ENCODE results near the gene GFOD2. TPM values are rescaled to one million over a fixed set of nuclear protein-coding genes. Genes with fewer than 3 reads are reported as not detected.
A peak's percentile ranks its signal among the peaks of the same experiment; 100 is the strongest.

Gene GFOD2
- total RNA-seq, 1 experiment from 2014 or later, result 23.9 TPM

DNA sequence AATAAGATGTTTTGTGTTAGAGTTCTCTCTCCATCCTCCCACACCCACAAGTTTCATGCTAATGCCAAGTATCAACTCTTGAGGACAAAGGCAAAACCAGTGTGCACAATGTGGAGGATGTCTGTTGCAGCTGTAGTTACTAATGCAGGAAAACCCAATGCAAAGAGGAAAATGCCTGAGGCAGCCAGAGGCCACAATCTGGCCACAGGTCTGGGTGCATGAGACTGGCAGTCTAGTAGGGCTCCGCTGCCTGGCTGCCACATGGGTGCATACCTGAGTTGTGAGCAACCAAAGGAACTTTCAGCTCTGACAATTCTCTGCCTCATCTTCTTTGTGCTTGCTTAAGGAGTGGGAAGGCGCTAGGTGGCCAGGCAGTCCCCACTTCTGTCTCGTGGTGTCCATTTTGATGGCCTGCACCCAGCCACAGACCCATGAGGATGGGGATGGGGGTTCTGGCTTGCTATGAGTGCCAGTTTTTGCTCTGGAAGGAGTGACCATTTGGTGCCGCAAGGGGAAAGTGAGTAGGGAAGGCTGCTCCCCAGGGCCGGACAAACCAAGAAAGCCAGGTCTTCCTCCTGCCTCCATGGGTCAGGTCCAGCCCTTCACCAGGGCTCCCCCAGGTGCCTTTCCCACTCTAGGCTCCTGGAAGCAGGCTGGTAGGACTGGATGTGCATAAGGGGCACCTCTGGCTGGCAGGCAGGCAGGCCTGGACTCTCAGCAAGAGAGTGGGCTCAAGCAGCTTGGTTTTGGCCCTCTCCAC lies 4.2 kb upstream of the GFOD2 start:
- Mint-ChIP-seq H3K4me3 (ENCODE audit: low read depth, unreplicated experiment) (no peak overlapping the region), H3K27ac (ENCODE audit: unreplicated experiment) (no peak overlapping the region), H3K27me3 (ENCODE audit: unreplicated experiment) (no peaks in the 10 kb centered on the region), H3K9me3 (ENCODE audit: low read depth, unreplicated experiment) (no peaks in the 10 kb centered on the region), H3K36me3 (ENCODE audit: insufficient read depth, unreplicated experiment) (peaks cover 20% of the 10 kb centered on the region), H3K4me1 (ENCODE audit: low read depth, unreplicated experiment) (peaks cover 16% of the 10 kb centered on the region)
- TF ChIP-seq, protein P1, sequence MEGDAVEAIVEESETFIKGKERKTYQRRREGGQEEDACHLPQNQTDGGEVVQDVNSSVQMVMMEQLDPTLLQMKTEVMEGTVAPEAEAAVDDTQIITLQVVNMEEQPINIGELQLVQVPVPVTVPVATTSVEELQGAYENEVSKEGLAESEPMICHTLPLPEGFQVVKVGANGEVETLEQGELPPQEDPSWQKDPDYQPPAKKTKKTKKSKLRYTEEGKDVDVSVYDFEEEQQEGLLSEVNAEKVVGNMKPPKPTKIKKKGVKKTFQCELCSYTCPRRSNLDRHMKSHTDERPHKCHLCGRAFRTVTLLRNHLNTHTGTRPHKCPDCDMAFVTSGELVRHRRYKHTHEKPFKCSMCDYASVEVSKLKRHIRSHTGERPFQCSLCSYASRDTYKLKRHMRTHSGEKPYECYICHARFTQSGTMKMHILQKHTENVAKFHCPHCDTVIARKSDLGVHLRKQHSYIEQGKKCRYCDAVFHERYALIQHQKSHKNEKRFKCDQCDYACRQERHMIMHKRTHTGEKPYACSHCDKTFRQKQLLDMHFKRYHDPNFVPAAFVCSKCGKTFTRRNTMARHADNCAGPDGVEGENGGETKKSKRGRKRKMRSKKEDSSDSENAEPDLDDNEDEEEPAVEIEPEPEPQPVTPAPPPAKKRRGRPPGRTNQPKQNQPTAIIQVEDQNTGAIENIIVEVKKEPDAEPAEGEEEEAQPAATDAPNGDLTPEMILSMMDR (IDR thresholded peaks at IDR 0.05; ENCODE audit: unreplicated experiment), result no peak
- intact Hi-C loops (cut with micrococcal nuclease; ENCODE audit: unreplicated experiment), result no loop called here
- BruUV-seq (replicated peaks), result no TSS peak
- CTCF ChIA-PET, result interaction anchor here (0.5 to 0.9 kb wide), 2 partner anchors 11 to 142 kb away, joined by 4 read pairs; no protein-coding TSS in a partner anchor
- DNase-seq, result no peak

DNA sequence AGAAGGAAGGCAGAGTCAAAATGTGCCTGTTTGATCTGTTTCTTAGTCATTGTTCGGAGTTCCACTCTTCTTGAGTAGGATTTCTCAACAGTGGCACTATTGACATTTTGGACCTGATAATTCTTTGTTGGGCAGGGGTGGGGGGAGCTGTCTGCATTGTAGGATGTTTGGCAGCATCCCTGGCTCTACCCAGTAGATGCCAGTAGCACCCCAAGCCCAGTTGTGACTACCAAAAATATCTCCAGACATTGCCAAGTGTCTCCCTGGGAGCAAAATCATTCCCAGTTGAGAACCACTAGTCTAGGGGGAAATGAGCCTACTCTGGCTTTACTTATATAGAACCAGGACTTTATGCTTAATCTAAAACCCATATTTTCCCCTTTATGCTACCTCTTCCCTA lies 1.1 kb upstream of the GFOD2 start:
- no peak for DNase-seq
- BruUV-seq (replicated peaks), result no TSS peak

DNA sequence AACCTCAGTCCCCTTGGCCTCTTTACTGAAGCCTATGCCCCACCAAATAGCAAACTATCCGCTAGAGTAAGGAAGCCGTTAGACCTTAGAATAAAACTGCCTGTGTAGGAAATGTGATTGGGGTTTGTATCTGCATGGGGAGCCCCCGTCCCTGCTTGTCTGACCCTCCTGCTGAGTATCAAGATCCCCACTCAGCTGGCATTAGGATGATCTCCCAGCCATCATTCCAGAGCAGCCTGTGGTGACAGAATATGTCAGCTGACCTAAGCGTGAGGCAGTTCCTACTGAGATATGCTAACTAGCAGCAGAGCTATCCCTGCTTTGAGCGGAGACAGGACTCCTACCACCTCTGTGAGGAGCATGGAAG lies 645 bp upstream of the GFOD2 start:
- intact Hi-C loops (cut with micrococcal nuclease; ENCODE audit: unreplicated experiment), result no loop called here
- TF ChIP-seq, protein P1 (IDR thresholded peaks at IDR 0.05; ENCODE audit: unreplicated experiment), result no peak
- Mint-ChIP-seq H3K27ac (ENCODE audit: unreplicated experiment) (peak overlapping the region; percentile 80), H3K4me1 (ENCODE audit: low read depth, unreplicated experiment) (peaks cover 24% of the 10 kb centered on the region), H3K36me3 (ENCODE audit: insufficient read depth, unreplicated experiment) (peaks cover 21% of the 10 kb centered on the region), H3K9me3 (ENCODE audit: low read depth, unreplicated experiment) (no peaks in the 10 kb centered on the region), H3K27me3 (ENCODE audit: unreplicated experiment) (no peaks in the 10 kb centered on the region), H3K4me3 (ENCODE audit: low read depth, unreplicated experiment) (peak overlapping the region; percentile 96)
- CTCF ChIA-PET, result interaction anchor here (0.5 to 1.7 kb wide), 10 partner anchors 9 to 199 kb away, joined by 3 to 10 read pairs (median 4); partner anchors contain the start of genes ACD, C16orf86, ENKD1 and RANBP10
- TSS peak; percentile 98 for BruUV-seq (replicated peaks)
- peak; percentile 22 for DNase-seq

More for the DNA sequence above, 1.1 kb upstream of the GFOD2 start:
- intact Hi-C loops (cut with micrococcal nuclease; ENCODE audit: unreplicated experiment), result no loop called here
- TF ChIP-seq, protein P1 (IDR thresholded peaks at IDR 0.05; ENCODE audit: unreplicated experiment), result no peak
- peaks cover 24% of the 10 kb centered on the region for H3K4me1 Mint-ChIP-seq (ENCODE audit: low read depth, unreplicated experiment)
- H3K27me3 Mint-ChIP-seq (ENCODE audit: unreplicated experiment), result no peaks in the 10 kb centered on the region
- peaks cover 21% of the 10 kb centered on the region for H3K36me3 Mint-ChIP-seq (ENCODE audit: insufficient read depth, unreplicated experiment)
- CTCF ChIA-PET, result interaction anchor here (1.4 to 1.7 kb wide), 2 partner anchors 164 to 199 kb away, joined by 3 to 10 read pairs; no protein-coding TSS in a partner anchor
- H3K4me3 Mint-ChIP-seq (ENCODE audit: low read depth, unreplicated experiment), result peak overlapping the region; percentile 96
- H3K9me3 Mint-ChIP-seq (ENCODE audit: low read depth, unreplicated experiment), result no peaks in the 10 kb centered on the region
- peak overlapping the region; percentile 80 for H3K27ac Mint-ChIP-seq (ENCODE audit: unreplicated experiment)

DNA sequence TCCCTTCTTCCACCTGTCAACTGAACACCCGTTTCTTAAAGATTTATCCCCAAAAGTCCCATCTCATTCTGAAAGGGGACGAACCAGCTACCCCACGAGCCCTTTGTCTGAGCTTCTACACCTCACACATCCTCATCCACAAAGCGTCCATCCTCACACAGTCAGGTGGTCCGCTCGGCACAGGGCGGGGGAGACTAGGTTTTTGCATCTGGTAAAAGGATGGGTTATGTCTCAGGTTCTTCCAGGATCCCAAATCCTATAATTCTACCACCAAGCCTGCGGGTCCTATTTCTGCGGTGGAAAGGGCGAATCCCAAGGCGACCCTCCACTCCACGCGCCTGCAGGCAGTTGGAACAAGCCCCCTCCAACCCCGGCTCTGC lies 458 bp downstream of the GFOD2 start:
- peaks cover 24% of the 10 kb centered on the region for H3K4me1 Mint-ChIP-seq (ENCODE audit: low read depth, unreplicated experiment)

More for the DNA sequence above, 458 bp downstream of the GFOD2 start:
- TF ChIP-seq, protein P1 (IDR thresholded peaks at IDR 0.05; ENCODE audit: unreplicated experiment), result no peak
- H3K4me3 Mint-ChIP-seq (ENCODE audit: low read depth, unreplicated experiment), result peak overlapping the region; percentile 96
- BruUV-seq (replicated peaks), result no TSS peak
- no peaks in the 10 kb centered on the region for H3K27me3 Mint-ChIP-seq (ENCODE audit: unreplicated experiment)
- H3K27ac Mint-ChIP-seq (ENCODE audit: unreplicated experiment), result peak overlapping the region; percentile 80
- DNase-seq, result no peak
- H3K9me3 Mint-ChIP-seq (ENCODE audit: low read depth, unreplicated experiment), result no peaks in the 10 kb centered on the region
- intact Hi-C loops (cut with micrococcal nuclease; ENCODE audit: unreplicated experiment), result no loop called here
- CTCF ChIA-PET, result interaction anchor here (1.0 to 1.7 kb wide), 7 partner anchors 11 to 197 kb away, joined by 3 to 10 read pairs (median 3); partner anchors contain the start of genes ACD, RANBP10 and TSNAXIP1
- peaks cover 21% of the 10 kb centered on the region for H3K36me3 Mint-ChIP-seq (ENCODE audit: insufficient read depth, unreplicated experiment)
